GM12865 (cell line): Measurements from ENCODE around the gene ACSL1.
"Not testable (repeated sequence)": the region's sequence is repeated elsewhere in the genome, so short reads cannot be mapped to it uniquely, and the experiment has no call there.

ENCODE experiments used
- DNase-seq: peaks from one replicate; pipeline ENCODE4 v3.0.0; 2010; ENCODE audit warnings: low read depth
- H3K4me3 ChIP-seq: 2 replicates; pipeline ENCODE4 v1.5.1; 2011; ENCODE audit warnings: mild to moderate bottlenecking, low read depth, low read length, control low read depth
- TF ChIP-seq, protein P1 (sequence below): IDR thresholded peaks from 2 replicates; pipeline ENCODE4 v1.5.1; 2011; ENCODE audit warnings: low read length, control low read depth, low read depth, inconsistent platforms; ENCODE audit not compliant: insufficient read depth; ENCODE audit errors: missing control alignments

Gene ACSL1

DNA sequence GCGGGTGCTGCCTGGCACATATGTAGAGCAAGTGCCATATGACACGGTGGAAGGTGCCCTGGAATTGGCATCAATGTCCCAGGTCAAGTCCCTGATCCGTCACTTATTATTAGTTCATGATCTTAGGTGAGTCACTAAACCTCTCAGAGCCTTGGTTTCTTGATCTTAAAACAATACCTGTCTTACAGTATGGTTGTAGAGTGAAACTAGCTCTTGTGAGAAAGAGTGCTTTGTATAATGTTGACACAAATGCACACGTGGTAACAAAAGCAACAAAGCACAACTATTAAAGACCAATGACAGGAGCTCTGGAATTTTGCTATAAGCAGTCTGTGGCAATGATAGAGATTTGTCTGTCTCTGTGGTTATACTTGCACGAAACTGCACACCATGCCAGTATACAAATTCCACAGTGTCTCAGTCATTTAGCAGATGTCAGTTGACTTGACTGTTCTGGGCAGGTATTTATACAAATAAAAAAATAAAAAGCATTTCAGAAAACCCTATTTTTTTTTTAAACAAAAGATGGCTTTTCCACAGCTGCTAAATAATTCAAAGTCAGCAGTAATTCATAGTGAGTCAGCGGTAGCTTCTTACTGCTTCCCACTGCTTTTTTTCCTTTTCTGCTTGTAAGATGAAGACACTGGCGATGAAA, 19.7 kb upstream of the ACSL1 start:
- TF ChIP-seq, protein P1, sequence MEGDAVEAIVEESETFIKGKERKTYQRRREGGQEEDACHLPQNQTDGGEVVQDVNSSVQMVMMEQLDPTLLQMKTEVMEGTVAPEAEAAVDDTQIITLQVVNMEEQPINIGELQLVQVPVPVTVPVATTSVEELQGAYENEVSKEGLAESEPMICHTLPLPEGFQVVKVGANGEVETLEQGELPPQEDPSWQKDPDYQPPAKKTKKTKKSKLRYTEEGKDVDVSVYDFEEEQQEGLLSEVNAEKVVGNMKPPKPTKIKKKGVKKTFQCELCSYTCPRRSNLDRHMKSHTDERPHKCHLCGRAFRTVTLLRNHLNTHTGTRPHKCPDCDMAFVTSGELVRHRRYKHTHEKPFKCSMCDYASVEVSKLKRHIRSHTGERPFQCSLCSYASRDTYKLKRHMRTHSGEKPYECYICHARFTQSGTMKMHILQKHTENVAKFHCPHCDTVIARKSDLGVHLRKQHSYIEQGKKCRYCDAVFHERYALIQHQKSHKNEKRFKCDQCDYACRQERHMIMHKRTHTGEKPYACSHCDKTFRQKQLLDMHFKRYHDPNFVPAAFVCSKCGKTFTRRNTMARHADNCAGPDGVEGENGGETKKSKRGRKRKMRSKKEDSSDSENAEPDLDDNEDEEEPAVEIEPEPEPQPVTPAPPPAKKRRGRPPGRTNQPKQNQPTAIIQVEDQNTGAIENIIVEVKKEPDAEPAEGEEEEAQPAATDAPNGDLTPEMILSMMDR: no peak
- peak; percentile 54 for DNase-seq
- no peak overlapping the region for H3K4me3 ChIP-seq

DNA sequence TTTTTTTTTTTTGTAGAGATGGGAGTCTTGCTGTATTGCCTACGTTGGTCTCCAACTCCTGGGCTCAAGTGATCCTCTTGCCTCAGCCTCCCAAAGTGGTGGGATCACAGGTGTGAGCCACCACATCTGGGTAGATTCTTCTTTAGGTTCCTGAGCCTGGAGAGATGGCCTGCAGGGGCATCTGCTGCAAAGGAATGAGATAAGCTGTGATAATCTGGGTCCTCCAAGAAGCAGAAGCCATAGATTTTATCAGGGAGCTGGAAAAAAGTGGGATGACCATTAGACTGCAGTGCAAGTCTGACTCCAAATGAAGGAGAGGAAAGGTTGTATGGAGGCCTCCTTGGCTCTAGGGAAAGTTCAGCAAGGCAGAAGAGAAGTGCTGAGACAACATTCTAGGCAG, 19.0 kb upstream of the ACSL1 start:
- DNase-seq: no peak
- H3K4me3 ChIP-seq: no peak overlapping the region
- TF ChIP-seq, protein P1: no peak

DNA sequence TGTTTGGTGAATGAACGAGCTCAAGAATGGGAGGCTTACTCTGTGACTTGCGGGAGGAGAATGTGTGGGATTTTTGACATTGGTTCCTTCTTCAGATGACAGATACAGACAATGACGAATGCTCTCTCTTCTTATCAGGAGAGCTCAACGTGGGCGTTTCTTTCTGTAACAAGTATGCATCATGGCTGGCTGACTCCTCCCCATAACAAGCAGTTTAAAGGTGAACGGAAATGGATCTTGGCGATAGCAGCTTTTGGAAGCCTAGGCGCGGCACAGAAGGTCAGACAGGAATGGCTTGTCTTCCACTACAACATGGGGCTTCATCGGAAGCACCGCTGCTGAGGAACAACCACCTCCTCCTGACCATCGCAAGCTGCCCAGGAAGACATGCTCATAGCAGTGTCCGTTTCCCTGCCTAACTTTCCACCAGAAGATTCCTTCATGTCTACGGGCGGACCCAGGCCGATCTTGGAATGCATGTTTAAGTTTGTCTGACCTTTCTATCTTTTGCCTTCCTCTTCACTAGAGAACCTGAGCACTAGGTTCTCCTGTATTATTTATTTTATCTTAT, 18.3 kb upstream of the ACSL1 start:
- H3K4me3 ChIP-seq: no peak overlapping the region
- no peak for DNase-seq
- TF ChIP-seq, protein P1: no peak

DNA sequence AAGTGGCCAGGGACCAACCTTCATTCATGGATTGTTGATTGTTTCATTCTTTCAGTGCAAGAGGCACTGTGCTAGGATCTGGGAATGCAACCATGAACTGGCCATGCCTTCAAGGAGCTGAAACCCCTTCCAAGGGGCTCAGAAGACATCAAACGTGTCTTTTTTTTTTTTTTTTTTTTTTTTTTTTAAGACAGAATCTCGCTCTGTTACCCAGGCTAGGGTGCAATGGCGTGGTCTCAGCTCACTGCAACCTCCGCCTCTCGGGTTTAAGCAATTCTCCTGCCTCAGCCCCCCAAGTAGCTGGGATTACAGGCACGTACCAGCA, 13.3 kb upstream of the ACSL1 start:
- H3K4me3 ChIP-seq, DNase-seq: not testable (repeated sequence)

DNA sequence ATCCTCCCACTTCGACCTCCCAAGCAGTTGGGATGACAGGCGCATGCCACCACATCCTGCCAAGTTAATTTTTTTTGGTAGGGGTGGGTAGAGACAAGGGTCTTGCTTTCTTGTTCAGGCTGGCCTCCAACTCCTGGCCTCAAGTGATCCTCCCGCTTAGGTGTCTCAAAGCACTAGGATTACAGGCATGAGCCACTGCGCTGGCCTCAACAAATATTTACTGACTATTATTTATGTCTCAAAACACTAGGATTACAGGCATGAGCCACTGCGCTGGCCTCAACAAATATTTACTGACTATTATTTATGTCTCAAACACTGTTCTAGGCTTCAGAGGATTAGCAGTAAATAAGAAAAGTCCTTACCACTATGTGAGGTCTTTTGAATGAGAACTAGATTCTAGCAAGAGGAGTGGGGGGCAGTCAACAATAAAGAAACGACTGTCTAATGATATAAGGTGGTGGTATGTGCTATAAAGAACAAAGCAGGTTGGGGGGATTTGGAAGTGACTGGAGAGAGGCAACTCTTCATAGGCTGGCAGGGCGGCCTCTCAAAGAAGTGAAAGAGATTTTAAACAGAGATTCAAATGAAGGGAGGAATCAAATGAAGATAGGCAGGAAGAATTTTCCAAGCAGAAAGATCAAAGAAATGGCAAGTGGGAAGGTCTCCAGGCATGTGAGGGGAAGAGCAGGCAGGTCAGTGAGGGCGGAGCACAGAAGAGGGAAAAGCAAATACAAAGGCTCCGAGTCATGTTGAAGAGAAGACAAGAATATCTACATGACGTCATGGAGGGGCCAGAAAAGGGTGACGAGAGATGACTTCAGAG, 12.7 kb upstream of the ACSL1 start:
- DNase-seq: no peak
- H3K4me3 ChIP-seq: no peak overlapping the region
- TF ChIP-seq, protein P1: no peak

DNA sequence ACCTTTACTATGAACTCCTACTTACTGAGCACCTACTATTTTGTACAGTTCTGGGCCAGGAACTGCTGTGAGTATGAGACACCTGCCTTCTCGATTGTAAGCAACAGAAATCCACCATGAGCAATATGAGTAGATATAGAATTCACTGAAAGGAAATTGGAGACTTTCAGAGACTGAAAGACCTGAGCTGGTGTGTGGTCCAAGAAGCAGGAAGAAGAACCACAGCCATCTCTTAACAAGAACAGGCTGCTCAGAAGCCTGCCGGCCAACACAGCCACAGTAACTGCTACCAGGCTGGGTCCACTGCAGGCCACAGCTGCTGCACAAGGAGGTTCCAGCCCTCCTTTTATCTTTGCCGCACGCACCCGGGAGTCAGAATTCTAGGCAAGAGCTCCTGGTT, 10.8 kb upstream of the ACSL1 start:
- H3K4me3 ChIP-seq: no peak overlapping the region
- TF ChIP-seq, protein P1: no peak
- no peak for DNase-seq

DNA sequence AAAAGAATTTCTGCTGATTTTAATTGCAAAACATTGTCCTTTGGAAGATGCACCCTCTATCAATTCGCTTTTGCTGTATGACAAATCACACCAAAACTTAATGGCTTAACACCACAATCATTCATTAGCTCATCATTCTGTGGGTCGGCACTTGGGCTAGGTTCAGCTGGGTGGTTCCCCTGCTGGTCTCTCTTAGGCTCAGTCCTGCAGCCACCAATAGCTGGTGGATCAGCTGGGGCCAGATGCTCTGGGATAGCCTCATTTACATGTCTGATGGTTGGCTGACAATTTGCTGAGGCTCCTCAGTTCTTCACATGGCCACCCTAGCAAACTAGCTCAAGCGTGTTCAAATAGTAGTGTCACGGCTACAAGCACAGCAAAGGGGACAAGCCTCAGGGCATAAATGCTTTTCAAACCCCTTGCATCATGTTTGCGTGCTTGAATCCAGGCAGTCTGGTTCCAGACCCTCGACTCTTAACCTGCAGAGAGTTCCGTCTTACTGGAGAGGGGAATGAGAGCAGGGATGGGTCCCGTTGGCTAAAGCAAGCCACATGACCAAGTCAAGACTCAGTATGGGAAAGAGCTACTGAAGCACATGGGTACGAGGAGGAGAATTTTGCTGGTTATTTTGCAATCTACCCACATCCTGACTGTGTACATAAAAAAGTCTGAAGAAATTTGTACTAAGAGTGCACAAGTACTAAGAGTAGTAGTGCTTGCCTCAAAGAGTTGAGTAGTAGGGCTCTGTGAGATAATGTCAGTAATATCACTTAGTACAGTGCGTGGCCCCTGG, 7.5 kb upstream of the ACSL1 start:
- DNase-seq: no peak
- TF ChIP-seq, protein P1: no peak
- H3K4me3 ChIP-seq: no peak overlapping the region
